Epithelial cell of prostate (primary cell): ENCODE data around the gene RPL4.
"Not testable (repeated sequence)": the region's sequence is repeated elsewhere in the genome, so short reads cannot be mapped to it uniquely, and the experiment has no call there.

Experiments
- DNase-seq: peaks from one replicate; pipeline ENCODE4 v3.0.0-alpha.2; 2011; ENCODE audit warnings: low read depth, low spot score
- H3K27ac ChIP-seq: fragments of 450-650 bp; 2 replicates; pipeline ENCODE4 v1.5.1; 2017; ENCODE audit warnings: mild to moderate bottlenecking

Gene RPL4

GRCh38 chr15:66461294-66461693 lies 43.4 kb downstream of the RPL4 start:
- not testable (repeated sequence) for DNase-seq
- H3K27ac ChIP-seq: peak overlapping the region; percentile 94

GRCh38 chr15:66459818-66460615 lies 44.6 kb downstream of the RPL4 start:
- DNase-seq: peak; percentile 54
- peak overlapping the region; percentile 94 for H3K27ac ChIP-seq

- peak overlapping the region; percentile 7 for H3K27ac ChIP-seq
- no peak for DNase-seq
Measured at GRCh38 chr15:66456211-66456610, 48.4 kb downstream of the RPL4 start.

- DNase-seq: no peak
- no peak overlapping the region for H3K27ac ChIP-seq
Measured at GRCh38 chr15:66454143-66454542, 50.5 kb downstream of the RPL4 start.

GRCh38 chr15:66452971-66453580 lies 51.6 kb downstream of the RPL4 start:
- H3K27ac ChIP-seq: no peak overlapping the region
- no peak for DNase-seq

- no peak for DNase-seq
- no peak overlapping the region for H3K27ac ChIP-seq
Measured at GRCh38 chr15:66452420-66452819, 52.2 kb downstream of the RPL4 start.
